RCC 7860 (cell line): ENCODE data around the gene MAT2A.
A peak's percentile ranks its signal among the peaks of the same experiment; 100 is the strongest.

ENCODE experiments used
- DNase-seq: peaks from one replicate; pipeline ENCODE4 v3.0.0-alpha.2; 2015; ENCODE audit warnings: low spot score
- FAIRE-seq: peaks from 2 replicates; lab custom pipeline; 2012; peaks lifted over from hg19 to GRCh38; lab: Jason Lieb, UNC

Gene MAT2A

DNA sequence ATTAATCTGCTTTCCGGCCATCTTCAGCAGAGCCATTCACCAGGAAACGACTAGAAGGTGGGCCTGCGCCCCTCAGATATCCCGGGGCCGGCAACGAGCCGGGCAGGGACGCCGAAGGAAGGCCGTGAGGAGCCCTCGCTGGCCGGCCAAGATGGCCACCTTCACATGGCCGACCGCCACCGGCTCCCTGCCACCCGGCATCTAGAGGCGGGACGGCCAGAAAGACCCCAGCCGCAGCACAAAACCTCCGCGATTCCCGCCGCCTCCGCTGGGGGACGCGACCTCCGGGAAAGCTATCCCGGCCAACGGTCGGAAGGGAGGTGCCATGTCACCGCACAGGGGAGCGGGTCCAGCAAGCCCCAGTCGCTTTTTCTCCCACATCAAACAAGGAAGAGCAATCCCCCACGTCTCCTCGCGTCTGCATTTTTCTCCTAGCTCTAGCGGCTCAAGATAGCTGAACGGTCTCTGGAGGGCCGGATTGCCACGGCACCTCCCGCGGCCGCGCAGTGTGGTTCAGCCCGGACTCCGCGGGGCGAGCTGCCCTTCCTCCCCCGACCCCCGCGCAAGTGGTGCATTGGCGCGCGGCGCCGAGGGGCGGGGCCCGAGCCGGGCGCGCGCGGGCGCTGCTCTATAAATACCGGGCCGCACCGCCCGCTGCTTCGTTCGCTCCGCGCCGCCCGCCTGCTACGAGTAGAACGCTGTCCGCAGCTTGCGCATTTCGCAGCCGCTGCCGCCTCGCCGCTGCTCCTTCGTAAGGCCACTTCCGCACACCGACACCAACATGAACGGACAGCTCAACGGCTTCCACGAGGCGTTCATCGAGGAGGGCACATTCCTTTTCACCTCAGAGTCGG, at the start of gene MAT2A:
TSS of gene MAT2A (plus strand) at position 662 of the 854 bp plus-strand sequence. CDS start at position 782, 120 bp downstream.
- peak; percentile 84 for DNase-seq

DNA sequence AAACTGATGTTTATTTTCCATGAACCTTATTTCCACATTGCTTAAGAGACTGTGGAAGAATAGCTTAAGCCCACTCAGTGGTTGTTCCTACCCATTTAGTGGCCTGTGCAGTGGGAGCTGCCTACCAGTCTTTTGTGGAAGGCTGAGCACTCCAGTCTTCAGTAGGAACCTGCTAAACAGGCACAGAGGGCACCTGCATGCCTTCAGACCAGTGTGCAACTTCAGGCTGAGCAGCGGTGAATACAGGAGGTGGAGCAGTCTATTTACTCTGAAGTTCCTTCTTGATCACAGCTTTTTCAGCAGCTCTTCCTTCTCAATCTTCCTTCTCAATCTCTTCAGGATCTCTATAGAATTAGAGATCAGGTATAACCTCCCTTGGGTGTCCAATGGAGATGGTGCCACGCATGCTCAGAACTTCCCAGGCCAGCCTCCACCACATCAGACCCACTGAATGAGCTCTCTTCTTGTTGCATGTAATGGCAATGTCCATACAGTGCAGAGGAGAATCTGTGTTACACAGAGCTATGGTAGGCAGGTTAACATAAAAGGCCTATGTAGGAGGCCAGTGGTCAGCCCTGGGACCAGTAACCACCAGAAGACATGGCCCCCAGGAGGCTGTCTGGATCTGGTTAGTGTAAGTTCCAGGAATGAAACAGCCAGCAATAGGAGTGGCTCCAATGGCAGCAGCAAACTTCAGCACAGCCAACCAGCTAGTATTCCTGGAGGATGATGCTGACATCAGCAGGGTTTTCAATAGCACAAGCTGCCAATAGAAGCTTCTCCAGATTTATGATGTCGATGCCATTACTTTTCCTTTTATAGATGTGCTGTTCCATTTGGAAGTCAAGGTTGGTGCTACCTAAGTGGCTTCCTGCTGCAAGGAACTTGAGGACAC, 47.9 kb upstream of the MAT2A start:
- DNase-seq (no peak), FAIRE-seq (no peak)

More for the DNA sequence above, at the start of gene MAT2A:
- FAIRE-seq, result no peak

DNA sequence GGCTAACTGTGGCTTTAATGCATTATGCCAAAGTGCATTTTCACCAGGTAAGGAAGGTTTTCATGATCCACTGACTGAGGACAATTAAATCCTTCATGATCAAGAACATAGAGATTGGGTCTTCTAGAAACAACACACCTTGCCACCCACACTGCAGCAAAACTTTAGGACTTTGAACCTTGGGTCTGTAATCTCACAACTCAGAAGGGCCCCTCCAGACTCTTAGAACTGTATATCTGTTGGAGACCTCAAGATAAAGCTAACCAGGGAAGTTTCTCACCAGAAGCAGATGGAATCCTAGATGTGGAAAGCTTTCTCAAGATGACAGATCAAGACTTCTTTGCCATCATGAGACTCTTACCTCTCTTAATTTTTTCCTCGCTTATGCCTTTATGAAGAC, 42.5 kb upstream of the MAT2A start:
- no peak for FAIRE-seq

DNA sequence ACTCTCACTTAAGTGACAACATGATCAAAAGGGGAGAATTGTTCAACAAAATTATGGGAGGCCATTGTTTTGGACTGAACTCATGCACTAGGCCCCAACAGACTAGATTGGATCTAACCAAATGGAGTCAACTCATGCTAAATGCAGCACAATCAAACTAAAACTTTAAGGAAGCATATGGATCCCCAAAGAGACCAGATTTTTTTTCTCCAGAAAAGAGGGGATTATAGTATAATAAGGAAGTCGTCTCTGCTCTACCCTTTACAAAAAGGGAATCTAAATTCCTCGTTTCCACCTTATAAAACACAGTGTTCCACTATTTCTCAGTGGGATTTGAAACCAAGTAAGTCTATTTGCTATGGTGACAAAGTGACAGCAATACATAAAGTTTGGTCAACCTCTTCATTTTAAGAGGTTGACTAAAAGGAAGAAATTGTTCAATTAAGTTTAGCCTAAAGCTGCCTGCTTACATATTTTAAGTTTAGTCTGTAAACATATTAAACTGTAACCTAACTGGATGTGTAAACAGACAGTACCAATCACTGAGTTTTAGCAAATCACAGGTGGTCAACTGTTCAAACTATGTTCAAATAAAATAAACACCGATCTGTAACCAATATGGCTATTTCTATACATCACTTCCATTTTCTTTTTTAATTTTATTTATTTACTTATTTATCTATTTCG, 40.9 kb upstream of the MAT2A start:
- no peak for DNase-seq
- no peak for FAIRE-seq

More for the DNA sequence above, 42.5 kb upstream of the MAT2A start:
- DNase-seq, result no peak

DNA sequence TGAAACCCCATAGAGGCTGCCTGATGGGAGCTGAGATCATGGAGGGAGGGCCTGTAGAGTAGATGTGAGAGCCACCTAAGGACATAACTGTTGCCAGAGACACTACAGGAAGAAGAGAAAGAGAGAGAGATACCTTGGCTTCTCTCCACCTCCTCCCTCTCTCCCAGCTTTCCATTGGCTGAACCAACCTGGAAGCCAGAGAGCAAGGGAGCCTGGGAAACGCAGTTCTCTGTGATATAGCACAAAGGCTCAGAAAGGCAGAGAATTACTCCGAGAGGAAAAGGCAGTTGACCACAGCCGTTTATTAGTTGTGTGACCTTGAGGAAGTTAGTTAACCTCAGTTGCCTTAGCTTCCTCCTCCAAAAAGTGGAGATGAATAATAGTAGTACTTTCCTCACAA, 37.7 kb upstream of the MAT2A start:
- DNase-seq (no peak), FAIRE-seq (no peak)

DNA sequence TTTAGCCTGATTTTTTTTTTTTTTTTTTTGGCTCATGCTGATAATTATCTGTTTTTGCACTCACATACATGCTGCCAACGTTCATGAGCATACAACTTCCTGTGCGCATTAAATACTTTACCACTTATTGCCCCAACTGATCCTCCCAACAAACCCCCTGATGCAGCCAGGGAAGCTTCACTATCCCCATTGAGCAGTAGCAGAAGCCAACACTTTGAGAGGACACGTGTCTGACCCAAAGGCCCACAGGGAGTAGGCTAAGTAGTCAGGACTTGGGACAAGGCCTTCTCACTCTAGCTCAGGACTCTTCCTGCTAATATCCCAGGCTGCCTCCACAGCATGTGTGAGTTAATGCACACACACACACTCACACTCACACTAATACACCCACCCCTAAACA, 36.2 kb upstream of the MAT2A start:
- FAIRE-seq (no peak), DNase-seq (no peak)

DNA sequence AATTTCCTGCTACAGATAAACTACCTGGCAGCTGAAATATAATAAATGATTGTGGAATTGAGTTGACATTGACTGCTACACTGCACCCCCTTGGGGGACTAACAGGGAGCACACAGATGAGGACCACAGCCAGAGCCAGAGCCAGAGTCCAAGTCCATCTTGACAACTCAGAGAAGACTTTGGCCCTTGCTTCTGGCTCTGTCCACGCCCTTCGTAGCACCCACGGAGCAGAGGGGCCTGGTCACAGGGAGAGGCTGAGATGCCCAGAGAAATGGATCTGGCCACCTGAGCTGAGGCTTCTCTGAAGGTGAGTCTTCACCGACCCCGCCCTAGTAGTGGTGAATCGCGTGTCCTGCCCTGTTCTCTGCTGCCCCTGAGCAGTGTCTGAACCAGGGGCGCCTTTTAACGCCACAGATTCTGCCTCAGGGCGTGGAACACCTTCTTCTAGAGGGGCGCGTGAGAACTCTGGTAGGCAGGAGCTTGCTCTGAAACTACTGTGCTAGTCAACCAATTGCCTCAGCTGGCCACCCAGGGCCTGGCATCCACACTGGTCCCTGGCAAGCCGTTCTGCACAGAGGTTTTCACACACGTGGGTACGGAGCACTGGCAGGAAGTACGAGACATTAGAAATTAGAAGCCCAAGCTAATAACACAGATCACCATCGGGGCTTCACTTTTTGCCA, 35.7 kb upstream of the MAT2A start:
- FAIRE-seq (no peak), DNase-seq (no peak)

DNA sequence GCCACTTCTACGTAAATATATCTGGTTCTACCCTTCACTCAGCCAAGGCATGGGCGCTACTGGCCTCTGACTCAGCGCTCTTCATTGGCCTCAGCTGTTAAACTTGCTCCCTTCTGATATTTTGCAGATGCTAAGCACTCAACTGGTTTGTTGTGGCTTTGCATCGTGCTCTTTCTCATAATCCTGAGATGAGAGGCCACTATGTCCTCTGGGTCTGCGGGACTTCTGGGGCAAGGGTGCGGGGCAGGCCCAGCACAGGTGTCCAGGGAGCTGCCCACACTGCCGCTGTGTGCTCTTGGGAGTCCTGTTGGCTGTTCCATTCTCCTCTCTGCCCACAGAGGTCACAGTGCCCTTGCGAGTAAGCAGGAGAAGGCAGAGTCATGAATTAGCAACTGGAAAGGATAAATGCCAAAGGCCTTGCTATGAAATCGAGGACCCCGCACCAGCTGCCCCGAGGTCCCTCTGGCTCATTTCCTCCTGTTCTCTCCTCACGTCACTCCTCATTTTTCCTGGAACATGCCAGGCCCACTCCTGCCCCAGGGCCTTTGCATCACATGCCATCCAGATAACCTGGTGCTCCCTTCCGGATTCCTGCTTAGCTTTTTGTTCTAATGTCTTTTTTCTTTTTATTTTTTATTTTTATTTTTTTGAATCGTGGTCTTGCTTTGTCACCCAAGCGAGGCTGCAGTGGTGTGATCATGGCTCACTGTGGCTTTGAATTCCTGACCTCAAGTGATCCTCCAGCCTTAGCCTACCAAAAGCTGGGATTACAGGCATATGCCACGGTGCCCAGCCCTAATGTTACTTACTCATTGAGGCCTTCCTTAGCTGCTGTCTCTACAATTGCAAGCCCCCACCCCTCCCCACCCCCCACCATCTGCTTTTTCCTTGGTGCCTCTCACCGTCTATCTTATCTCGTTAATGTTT, 34.9 kb upstream of the MAT2A start:
- FAIRE-seq, result no peak
- DNase-seq, result no peak

DNA sequence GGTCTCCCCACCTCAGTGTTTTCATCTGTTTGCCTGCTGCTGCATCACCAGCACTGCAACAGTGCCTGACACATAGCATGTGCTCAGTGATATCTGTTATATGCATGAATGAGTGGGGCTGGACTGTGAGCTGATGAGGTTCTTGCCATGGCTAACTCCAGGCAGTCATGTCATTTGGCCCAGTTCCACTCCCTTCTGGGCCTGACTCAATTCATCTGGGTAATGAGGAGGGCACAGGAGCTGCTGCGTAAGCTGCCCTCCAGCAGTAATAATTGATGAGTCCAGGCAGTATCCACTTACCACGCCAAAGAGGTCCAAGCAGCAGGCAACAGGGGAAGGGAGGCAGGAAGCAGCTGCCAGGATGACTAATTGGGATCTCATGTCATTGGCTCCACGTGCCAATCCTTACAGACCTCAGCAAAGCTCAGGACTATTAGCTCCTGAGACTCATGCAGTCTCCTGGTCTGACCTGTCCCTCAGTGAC, 34.1 kb upstream of the MAT2A start:
- DNase-seq (peak; percentile 100), FAIRE-seq (peak; percentile 97)

DNA sequence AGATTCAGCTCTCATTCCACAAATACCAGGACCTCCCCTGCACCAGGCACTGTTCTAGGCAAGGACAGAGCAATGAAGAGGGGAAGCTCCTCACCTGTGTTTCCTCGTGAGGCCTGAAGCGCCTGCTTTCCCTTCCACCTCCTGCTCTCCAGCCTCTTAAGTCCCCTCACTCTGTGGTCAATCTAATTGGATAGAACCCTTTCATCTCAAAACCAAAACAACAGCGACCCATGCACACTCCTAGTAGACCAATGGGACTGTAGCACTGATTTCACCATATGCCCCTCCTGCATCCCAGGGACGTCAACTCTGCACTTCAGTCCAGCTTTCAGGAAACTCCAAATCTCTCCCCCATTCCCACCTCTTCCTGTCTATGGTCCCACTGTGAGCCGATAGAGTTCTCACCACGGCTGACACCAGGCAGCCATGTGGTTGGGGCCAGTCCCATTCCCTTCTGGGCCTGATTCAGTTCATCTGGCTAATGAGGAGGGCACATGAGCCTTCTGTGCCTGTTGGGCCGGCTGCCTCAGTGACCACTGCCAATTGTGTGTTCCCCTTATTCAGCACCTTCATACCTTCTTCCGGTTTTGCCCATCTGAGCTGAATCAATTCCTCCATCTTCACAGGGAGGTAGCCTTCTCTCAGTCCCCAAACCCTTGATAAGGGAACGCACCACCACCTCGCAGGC, 33.3 kb upstream of the MAT2A start:
- no peak for FAIRE-seq
- no peak for DNase-seq

DNA sequence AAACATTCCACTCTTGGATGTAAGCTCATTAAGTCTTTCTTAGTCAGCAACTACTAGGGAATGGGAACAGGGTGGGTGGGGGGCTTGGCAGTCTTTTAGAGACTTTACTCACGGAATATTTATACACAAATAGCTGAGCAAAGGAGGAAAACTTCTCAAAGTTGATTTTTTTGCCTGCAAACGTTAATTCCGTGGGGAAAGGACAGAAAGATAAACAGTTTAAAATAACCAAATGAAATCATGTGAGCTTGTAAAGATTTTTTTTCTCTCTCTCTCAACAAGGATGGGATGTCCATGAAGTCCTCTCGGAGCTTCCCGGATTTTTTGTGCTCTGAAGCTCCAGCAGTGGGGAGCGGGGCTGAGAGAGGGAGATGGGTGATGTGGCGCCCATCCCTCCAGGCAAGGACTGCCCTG, 32.2 kb upstream of the MAT2A start:
- FAIRE-seq (no peak), DNase-seq (no peak)

DNA sequence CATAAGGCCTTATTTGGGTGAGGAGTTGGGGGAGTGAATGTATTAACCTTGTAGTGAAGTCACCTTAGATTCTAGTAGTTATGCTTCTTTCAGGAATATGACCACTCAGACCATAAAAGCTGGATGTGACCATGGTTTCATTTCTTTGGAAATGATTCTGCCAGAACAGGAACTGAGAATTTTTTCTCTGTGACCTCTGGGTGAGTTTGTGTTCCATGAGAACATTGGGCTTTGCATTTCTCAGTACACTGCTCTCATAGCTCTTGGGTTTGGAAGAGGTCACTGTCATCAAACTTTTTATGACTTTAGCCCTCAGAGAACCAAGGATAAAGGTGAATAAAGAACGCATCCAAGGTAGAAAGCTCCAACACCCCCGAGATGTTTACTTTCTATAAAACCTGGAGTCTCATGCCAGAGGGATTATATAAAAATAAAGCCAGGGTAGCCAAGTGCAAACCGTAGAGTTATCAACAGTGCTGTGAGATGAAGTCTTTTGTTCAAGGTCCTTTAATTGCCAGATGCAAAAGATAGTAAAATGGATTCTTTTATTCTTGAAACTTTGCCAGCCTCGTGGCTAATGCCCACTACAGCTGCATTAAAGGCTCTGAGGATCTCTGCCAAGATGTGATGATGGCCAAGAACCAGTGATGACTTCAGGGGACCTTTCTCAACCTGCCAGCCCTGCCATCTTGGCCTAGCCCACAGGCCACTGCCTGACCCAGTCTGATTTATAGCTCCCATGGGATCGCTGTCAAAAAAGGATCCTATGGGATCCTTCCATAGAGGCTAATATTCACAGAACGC, 27.8 kb upstream of the MAT2A start:
- DNase-seq (no peak), FAIRE-seq (no peak)

DNA sequence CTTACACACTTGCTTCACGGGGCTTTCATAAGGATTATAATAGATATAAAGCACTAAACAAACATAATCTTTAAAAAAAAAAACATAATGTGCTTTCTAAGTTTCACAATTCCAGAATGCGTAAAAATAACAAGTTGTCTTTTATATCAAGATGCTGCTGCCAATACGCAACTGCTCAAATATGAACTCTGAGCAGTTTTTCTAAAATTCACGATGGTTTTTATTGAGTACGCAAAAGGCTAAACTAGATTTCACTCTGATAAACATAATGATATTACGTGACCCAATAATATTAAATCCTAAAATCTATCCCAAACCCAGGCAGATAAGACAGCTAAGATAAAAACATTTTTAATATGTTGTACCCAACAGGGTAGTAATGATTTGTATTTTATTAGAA, 24.6 kb upstream of the MAT2A start:
- DNase-seq (no peak), FAIRE-seq (no peak)

DNA sequence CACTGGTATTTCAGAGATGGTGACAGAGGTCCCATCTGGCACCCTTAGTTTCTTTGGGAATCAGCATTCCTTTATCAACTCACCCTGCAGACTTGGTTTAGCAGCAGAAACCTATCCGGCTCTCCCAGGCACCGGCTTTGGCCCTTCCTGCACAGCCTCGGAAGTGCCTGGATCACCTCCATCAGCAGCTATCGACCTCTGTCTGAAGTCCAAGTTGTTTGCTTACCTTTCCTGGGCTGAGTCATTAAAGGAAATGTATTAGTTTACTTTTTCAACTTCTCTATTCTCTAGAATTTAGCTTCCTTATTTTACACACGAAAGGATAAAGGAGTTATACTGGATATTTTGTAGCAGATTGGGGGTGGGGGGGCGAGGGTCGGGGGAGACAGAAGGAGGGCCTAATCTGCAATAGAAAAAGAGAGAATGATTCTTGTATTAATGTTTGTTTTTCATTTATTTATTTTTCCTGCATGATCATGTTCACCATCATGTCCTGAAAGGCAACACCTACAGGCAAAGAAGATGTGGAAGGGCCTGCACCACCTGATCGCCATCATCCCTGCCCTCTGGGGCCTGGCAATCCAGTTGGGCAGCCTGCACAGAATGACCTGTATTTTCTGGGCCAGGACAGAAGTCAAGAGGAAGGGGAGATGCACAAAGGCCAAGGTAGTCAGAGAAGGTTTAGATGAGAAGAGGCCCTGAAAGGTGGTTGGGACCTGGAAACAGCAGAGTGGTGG, 22.1 kb upstream of the MAT2A start:
- no peak for FAIRE-seq
- DNase-seq, result no peak

DNA sequence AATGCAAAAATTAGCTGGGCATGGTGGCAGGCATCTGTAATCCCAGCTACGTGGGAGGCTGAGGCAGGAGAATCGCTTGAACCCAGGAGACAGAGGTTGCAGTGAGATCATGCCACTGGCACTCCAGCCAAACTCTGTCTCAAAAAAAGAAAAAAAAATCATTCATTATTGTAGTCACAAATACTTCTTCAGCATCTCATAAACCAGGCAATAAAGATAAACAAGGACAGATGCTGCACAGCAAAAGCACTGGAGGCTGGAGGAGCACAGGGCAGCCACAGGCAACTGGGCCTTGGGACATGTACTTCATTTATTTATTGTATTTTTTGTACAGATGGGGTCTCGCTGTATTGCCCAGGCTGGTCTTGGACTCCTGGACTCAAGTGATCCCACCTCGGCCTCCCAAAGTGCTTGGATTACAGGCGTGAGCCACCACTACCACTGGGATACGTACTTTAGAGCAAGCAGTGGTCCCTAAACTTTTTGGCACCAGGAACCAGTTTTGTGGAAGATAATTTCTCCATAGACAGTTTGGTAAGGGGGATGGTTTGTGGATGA, 16.8 kb upstream of the MAT2A start:
- FAIRE-seq (no peak), DNase-seq (no peak)

DNA sequence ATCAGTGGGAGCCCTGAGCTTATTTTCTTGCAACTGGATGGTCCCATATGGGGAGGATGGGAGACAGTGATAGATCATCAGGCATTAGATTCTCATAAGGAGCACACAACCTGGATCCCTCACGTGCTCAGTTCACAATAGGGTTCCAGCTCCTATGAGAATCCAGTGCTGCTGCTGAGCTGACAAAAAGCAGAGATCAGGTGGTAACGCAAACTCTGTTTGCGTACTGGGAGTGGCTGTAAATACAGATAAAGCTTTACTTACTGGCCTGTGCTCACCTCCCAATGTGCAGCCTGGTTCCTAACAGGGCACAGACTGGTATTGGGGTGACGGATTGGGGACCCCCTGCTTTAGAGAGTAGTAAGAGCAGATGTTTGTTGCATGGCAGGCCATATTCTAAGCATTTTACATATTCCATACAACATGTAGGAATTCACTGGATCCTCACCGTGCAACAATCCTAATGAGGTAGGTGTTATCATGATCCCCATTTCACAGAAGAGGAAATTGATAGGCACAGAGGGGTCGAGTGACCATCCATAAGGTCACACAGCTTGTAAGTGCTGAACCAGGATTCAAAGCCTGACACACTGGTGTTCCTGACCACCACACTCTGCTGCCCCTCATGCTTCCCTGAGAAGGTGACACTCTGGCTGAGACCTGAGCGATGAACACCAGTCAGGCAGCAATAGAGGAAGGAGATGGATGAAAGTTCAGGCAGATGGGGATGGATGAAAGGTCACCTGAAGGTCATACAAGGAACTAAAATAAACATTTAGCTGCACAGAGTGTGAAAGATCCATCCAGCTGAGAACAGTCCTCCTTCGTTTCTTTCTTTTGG, 15.7 kb upstream of the MAT2A start:
- FAIRE-seq, result no peak

More for the DNA sequence above, 15.7 kb upstream of the MAT2A start:
- no peak for DNase-seq
